WTC11 (cell line): ENCODE data around the gene DGKG. TPM values are rescaled to one million over a fixed set of nuclear protein-coding genes. Genes with fewer than 3 reads are reported as not detected.

ENCODE experiments used
- ATAC-seq: fragments of 200-7000 bp; cut with Tn5 transposase; 2 replicates; pipeline ENCODE4 v1.10.0; 2021; ENCODE audit warnings: mild to moderate bottlenecking, moderate library complexity
- CTCF ChIA-PET: fragments of 300-600 bp; sonication (Branson Sonifier 250); formaldehyde crosslinking; loops from one replicate; lab custom pipeline; 2021; ENCODE audit warnings: antibody characterized with exemption; lab: Charles Lee
- POLR2A ChIA-PET: fragments of 350-600 bp; sonication (Branson Sonifier 250); formaldehyde crosslinking; loops from one replicate; lab custom pipeline; 2021; ENCODE audit warnings: antibody characterized with exemption; lab: Charles Lee
- DNase-seq: peaks from one replicate; pipeline ENCODE4 v3.0.0; 2021; ENCODE audit warnings: low spot score
- H3K27ac Mint-ChIP-seq: 2 replicates; pipeline ENCODE4 v1.8.0; 2021; ENCODE audit warnings: mixed read lengths
- H3K27me3 Mint-ChIP-seq: 2 replicates; pipeline ENCODE4 v1.8.0; 2021; ENCODE audit warnings: low read depth, mild to moderate bottlenecking, moderate library complexity, mixed read lengths
- H3K36me3 Mint-ChIP-seq: 2 replicates; pipeline ENCODE4 v1.8.0; 2021; ENCODE audit warnings: mixed read lengths
- H3K4me1 Mint-ChIP-seq: 2 replicates; pipeline ENCODE4 v1.8.0; 2022; ENCODE audit warnings: mixed read lengths
- H3K4me3 Mint-ChIP-seq: 2 replicates; pipeline ENCODE4 v1.8.0; 2021; ENCODE audit warnings: mild to moderate bottlenecking, moderate library complexity, mixed read lengths
- H3K9me3 Mint-ChIP-seq: 2 replicates; pipeline ENCODE4 v1.8.0; 2021; ENCODE audit warnings: mixed read lengths
- GABPB1 ChIP-seq: sonication (generic); formaldehyde crosslinking; IDR thresholded peaks from 2 replicates; pipeline ENCODE4 v1.8.1; 2023; ENCODE audit warnings: mild to moderate bottlenecking, missing genetic modification reagents
- HMGA2 ChIP-seq: fragments of 250-450 bp; sonication (Bioruptor Pico); IDR thresholded peaks from 2 replicates; pipeline ENCODE4 v1.4.0; 2021; ENCODE audit warnings: mild to moderate bottlenecking, moderate library complexity
- JUN ChIP-seq: sonication (generic); formaldehyde crosslinking; IDR thresholded peaks from 2 replicates; pipeline ENCODE4 v1.8.0; 2023; ENCODE audit warnings: mild to moderate bottlenecking, missing genetic modification reagents
- RELA ChIP-seq: sonication (generic); formaldehyde crosslinking; IDR thresholded peaks from 2 replicates; pipeline ENCODE4 v1.8.1; 2022; ENCODE audit warnings: missing genetic modification reagents, mild to moderate bottlenecking, borderline replicate concordance
- ZNF121 ChIP-seq: sonication (generic); formaldehyde crosslinking; IDR thresholded peaks from 2 replicates; pipeline ENCODE4 v1.8.0; 2023; ENCODE audit warnings: missing genetic modification reagents
- ZNF396 ChIP-seq: fragments of 250-450 bp; sonication (Bioruptor Pico); IDR thresholded peaks from 2 replicates; pipeline ENCODE4 v1.8.0; 2021; ENCODE audit warnings: mild to moderate bottlenecking, moderate library complexity, borderline replicate concordance
- total RNA-seq: library from RNA; stranded (reverse); gene quantifications from 3 replicates; pipeline ENCODE4 v1.2.3, GENCODE V29; 2021
- TF ChIP-seq, protein P1 (sequence below): sonication (generic); formaldehyde crosslinking; conservative IDR thresholded peaks from 2 replicates; pipeline ENCODE4 v1.8.1; 2023; ENCODE audit warnings: mild to moderate bottlenecking, low read depth, missing genetic modification reagents, moderate library complexity
- TF ChIP-seq, protein P2 (sequence below): sonication (generic); formaldehyde crosslinking; IDR thresholded peaks from 2 replicates; pipeline ENCODE4 v1.8.1; 2023; ENCODE audit warnings: mild to moderate bottlenecking, moderate library complexity, missing genetic modification reagents
- TF ChIP-seq, protein P3 (sequence below): sonication (generic); formaldehyde crosslinking; IDR thresholded peaks from 2 replicates; pipeline ENCODE4 v1.8.1; 2023; ENCODE audit warnings: mild to moderate bottlenecking, missing genetic modification reagents, borderline replicate concordance
- TF ChIP-seq, protein P4 (sequence below): fragments of 200-600 bp; IDR thresholded peaks from 2 replicates; pipeline ENCODE4 v1.8.0; 2022; ENCODE audit warnings: antibody characterized with exemption
- TF ChIP-seq, protein P5 (sequence below): fragments of 250-450 bp; sonication (Bioruptor Pico); IDR thresholded peaks from 2 replicates; pipeline ENCODE4 v1.9.0; 2021; ENCODE audit warnings: moderate library complexity, mild to moderate bottlenecking, inconsistent platforms, borderline replicate concordance

The DGKG gene
- total RNA-seq, 1 experiment from 2014 or later: 0.92 TPM

DNA sequence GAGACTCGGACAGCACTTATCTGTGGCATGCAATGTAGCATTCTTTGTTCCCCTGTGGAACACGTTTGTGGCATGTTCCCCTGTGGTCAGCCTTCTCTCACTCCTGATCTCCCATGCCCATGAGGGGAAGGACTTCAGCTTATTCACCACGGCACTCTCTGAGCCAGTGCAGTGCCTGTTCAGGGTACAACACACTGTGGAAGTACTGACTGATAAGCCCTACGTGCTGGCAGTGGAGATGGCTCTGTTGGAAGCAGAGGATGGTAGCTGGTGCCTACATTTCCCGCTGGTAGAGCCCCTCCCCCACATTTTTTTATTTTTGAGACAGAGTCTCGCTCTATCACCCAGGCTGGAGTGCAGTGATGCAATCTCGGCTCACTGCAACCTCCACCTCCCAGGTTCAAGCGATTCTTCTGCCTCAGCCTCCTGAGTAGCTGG lies 209.7 kb downstream of the DGKG start:
- TF ChIP-seq, protein P1, sequence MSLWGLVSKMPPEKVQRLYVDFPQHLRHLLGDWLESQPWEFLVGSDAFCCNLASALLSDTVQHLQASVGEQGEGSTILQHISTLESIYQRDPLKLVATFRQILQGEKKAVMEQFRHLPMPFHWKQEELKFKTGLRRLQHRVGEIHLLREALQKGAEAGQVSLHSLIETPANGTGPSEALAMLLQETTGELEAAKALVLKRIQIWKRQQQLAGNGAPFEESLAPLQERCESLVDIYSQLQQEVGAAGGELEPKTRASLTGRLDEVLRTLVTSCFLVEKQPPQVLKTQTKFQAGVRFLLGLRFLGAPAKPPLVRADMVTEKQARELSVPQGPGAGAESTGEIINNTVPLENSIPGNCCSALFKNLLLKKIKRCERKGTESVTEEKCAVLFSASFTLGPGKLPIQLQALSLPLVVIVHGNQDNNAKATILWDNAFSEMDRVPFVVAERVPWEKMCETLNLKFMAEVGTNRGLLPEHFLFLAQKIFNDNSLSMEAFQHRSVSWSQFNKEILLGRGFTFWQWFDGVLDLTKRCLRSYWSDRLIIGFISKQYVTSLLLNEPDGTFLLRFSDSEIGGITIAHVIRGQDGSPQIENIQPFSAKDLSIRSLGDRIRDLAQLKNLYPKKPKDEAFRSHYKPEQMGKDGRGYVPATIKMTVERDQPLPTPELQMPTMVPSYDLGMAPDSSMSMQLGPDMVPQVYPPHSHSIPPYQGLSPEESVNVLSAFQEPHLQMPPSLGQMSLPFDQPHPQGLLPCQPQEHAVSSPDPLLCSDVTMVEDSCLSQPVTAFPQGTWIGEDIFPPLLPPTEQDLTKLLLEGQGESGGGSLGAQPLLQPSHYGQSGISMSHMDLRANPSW (CRISPR knock-in tag): no peak
- TF ChIP-seq ZNF121: no peak
- TF ChIP-seq, protein P2, sequence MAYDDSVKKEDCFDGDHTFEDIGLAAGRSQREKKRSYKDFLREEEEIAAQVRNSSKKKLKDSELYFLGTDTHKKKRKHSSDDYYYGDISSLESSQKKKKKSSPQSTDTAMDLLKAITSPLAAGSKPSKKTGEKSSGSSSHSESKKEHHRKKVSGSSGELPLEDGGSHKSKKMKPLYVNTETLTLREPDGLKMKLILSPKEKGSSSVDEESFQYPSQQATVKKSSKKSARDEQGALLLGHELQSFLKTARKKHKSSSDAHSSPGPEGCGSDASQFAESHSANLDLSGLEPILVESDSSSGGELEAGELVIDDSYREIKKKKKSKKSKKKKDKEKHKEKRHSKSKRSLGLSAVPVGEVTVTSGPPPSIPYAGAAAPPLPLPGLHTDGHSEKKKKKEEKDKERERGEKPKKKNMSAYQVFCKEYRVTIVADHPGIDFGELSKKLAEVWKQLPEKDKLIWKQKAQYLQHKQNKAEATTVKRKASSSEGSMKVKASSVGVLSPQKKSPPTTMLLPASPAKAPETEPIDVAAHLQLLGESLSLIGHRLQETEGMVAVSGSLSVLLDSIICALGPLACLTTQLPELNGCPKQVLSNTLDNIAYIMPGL (CRISPR knock-in tag): no peak
- TF ChIP-seq JUN (CRISPR knock-in tag): no peak
- TF ChIP-seq, protein P3, sequence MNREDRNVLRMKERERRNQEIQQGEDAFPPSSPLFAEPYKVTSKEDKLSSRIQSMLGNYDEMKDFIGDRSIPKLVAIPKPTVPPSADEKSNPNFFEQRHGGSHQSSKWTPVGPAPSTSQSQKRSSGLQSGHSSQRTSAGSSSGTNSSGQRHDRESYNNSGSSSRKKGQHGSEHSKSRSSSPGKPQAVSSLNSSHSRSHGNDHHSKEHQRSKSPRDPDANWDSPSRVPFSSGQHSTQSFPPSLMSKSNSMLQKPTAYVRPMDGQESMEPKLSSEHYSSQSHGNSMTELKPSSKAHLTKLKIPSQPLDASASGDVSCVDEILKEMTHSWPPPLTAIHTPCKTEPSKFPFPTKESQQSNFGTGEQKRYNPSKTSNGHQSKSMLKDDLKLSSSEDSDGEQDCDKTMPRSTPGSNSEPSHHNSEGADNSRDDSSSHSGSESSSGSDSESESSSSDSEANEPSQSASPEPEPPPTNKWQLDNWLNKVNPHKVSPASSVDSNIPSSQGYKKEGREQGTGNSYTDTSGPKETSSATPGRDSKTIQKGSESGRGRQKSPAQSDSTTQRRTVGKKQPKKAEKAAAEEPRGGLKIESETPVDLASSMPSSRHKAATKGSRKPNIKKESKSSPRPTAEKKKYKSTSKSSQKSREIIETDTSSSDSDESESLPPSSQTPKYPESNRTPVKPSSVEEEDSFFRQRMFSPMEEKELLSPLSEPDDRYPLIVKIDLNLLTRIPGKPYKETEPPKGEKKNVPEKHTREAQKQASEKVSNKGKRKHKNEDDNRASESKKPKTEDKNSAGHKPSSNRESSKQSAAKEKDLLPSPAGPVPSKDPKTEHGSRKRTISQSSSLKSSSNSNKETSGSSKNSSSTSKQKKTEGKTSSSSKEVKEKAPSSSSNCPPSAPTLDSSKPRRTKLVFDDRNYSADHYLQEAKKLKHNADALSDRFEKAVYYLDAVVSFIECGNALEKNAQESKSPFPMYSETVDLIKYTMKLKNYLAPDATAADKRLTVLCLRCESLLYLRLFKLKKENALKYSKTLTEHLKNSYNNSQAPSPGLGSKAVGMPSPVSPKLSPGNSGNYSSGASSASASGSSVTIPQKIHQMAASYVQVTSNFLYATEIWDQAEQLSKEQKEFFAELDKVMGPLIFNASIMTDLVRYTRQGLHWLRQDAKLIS (CRISPR knock-in tag): no peak
- TF ChIP-seq HMGA2 (CRISPR knock-in tag): no peak
- TF ChIP-seq, protein P4, sequence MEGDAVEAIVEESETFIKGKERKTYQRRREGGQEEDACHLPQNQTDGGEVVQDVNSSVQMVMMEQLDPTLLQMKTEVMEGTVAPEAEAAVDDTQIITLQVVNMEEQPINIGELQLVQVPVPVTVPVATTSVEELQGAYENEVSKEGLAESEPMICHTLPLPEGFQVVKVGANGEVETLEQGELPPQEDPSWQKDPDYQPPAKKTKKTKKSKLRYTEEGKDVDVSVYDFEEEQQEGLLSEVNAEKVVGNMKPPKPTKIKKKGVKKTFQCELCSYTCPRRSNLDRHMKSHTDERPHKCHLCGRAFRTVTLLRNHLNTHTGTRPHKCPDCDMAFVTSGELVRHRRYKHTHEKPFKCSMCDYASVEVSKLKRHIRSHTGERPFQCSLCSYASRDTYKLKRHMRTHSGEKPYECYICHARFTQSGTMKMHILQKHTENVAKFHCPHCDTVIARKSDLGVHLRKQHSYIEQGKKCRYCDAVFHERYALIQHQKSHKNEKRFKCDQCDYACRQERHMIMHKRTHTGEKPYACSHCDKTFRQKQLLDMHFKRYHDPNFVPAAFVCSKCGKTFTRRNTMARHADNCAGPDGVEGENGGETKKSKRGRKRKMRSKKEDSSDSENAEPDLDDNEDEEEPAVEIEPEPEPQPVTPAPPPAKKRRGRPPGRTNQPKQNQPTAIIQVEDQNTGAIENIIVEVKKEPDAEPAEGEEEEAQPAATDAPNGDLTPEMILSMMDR: no peak
- no peak overlapping the region for H3K27ac Mint-ChIP-seq
- H3K9me3 Mint-ChIP-seq: no peaks in the 10 kb centered on the region
- CTCF ChIA-PET: interaction anchor here (0.6 to 0.9 kb wide), 2 partner anchors 78 to 209 kb away, joined by 3 read pairs; no protein-coding TSS in a partner anchor
- H3K4me3 Mint-ChIP-seq: no peak overlapping the region
- peaks cover 27% of the 10 kb centered on the region for H3K27me3 Mint-ChIP-seq
- H3K36me3 Mint-ChIP-seq: no peaks in the 10 kb centered on the region
- ATAC-seq (no peak), DNase-seq (no peak)
- peaks cover 12% of the 10 kb centered on the region for H3K4me1 Mint-ChIP-seq
- POLR2A ChIA-PET: interaction anchor here (0.7 kb wide), 1 partner anchor 1929 kb away, joined by 3 read pairs; no protein-coding TSS in a partner anchor

DNA sequence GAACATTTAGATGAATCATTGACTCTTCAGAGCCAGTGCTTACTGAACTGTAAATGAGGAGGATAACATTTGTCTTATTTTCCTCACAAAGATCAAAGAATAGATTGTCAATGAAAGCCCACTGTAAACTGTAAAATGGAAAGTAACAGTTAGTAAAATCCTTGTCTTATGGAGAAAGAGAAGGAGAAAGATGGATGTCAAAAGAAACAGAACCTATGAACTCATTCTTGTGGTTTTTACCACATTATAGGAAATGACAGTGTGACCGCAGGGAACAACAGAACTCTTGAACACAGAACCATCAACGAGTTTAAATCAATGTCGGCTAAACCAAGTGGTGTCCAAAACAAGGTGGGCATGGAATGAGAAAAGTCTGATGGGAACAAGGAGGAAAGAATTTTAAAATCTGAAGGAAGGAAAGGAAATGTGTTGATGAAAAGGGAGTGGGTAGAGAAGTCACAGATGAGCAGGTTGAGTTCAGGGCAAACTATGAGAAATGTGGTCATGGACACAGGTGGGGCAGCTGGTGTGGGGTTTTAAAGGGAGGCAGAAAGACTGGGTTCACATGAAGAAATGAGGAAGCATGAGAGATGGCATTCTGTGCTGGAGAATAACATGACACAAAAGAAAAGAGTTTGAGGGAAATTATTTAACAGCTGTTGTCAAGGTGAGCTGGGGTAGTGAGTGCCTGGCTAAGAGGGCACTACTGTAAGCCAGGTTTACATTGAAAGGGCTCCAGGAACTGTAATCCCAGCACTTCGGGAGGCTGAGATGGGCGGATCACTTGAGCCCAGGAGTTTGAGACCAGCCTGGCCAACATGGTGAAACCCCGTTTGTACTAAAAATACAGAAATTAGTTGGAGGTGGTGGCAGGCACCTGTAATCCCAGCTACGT lies 210.7 kb downstream of the DGKG start:
- ATAC-seq: no peak
- Mint-ChIP-seq H3K27me3 (peaks cover 27% of the 10 kb centered on the region), H3K36me3 (no peaks in the 10 kb centered on the region), H3K4me1 (peaks cover 12% of the 10 kb centered on the region), H3K27ac (no peak overlapping the region), H3K9me3 (no peaks in the 10 kb centered on the region), H3K4me3 (no peak overlapping the region)
- CTCF ChIA-PET: no interaction called here
- TF ChIP-seq RELA (no peak), GABPB1 (CRISPR knock-in tag) (no peak), ZNF396 (no peak)
- TF ChIP-seq, protein P4: no peak
- TF ChIP-seq, protein P5, sequence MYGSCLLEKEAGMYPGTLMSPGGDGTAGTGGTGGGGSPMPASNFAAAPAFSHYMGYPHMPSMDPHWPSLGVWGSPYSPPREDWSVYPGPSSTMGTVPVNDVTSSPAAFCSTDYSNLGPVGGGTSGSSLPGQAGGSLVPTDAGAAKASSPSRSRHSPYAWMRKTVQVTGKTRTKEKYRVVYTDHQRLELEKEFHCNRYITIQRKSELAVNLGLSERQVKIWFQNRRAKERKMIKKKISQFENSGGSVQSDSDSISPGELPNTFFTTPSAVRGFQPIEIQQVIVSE (CRISPR knock-in tag): no peak
- DNase-seq: no peak
- POLR2A ChIA-PET: no interaction called here
